Choroid plexus epithelial cell (primary cell): ENCODE measurements around the gene COMP.

Experiments used
- DNase-seq: peaks from one replicate; pipeline ENCODE4 v3.0.0-alpha.2; 2010; ENCODE audit warnings: low read depth
- H3K4me3 ChIP-seq: 2 replicates; pipeline ENCODE4 v1.5.1; 2011; ENCODE audit warnings: low read depth, mild to moderate bottlenecking, control low read depth, low read length, moderate library complexity
- CTCF ChIP-seq: conservative IDR thresholded peaks from 2 replicates; pipeline ENCODE4 v1.5.1; 2011; ENCODE audit warnings: low read depth, mild to moderate bottlenecking, control low read depth, inconsistent platforms, low read length, moderate library complexity

Gene COMP

DNA sequence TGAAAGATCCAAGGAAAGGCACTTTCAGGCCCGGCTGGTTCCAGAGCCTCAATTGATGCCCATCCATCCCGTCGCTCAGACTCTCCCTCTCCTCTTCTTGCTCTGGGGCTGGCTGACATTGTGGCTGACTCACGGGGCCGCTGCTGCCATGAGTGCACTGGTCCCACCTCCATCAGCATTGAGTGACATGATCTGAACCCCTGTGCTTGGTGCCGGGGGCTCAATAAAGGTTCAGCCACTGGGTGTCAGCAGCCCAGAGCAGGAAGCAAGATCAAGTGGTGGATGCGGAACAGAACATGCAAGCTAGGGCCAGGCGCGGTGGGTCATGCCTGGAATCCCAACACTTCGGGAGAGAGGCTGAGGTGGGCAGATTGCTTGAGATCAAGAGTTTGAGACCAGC lies 39.5 kb downstream of the COMP start:
- no peak overlapping the region for H3K4me3 ChIP-seq
- no peak for TF ChIP-seq CTCF
- DNase-seq: no peak

GRCh38 chr19:18750295-18750970 lies 40.7 kb downstream of the COMP start:
- no peak for DNase-seq
- no peak overlapping the region for H3K4me3 ChIP-seq

DNA sequence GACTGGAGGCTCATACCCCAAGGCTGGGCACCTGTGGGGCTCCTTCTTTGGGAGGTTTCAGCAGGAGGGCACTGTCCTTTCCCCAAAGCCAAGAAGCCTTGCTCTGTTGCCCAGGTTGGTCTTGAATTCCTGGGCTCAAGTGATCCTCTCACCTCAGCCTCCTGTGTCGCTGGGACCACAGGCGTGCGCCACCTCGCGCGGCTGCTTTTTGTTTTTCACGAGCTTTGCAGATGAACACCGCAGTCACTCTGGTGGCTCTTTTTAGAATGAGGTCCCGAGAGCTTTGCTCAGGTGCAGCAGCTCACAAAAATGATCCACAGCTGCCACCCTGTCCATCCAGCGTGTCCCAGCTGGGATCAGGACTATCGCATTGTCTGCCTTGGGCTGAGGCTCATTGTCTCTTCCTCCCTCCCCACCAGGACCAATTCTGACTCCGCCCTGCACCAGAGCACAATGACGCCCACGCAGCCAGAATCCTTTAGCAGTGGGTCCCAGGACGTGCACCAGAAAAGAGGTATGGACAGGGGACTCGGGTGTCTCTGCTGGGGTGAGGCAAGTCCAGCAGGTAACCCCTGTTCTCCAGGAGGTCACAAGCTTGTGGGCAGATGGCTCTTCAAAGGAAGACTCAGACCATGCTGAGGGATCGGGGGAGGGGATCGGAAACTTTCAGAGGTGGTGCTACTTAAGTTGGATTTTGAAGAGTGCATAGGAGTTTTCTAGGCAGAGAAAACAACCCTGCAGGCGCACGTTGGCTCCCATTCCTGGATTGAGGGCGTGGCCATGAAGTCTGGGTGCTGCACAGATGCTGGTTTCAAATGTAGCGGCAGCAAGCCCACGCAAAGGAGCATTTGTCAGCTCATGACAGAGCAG lies 41.5 kb downstream of the COMP start:
- no peak for DNase-seq
- no peak for TF ChIP-seq CTCF
- H3K4me3 ChIP-seq: no peak overlapping the region

More at GRCh38 chr19:18750295-18750970, 40.7 kb downstream of the COMP start:
- no peak for TF ChIP-seq CTCF

- no peak for TF ChIP-seq CTCF
- no peak overlapping the region for H3K4me3 ChIP-seq
- no peak for DNase-seq
These were observed 44.4 kb downstream of the COMP start for GRCh38 chr19:18746401-18747325.

GRCh38 chr19:18745931-18746330 lies 45.2 kb downstream of the COMP start:
- H3K4me3 ChIP-seq: no peak overlapping the region
- no peak for DNase-seq
- TF ChIP-seq CTCF: no peak

DNA sequence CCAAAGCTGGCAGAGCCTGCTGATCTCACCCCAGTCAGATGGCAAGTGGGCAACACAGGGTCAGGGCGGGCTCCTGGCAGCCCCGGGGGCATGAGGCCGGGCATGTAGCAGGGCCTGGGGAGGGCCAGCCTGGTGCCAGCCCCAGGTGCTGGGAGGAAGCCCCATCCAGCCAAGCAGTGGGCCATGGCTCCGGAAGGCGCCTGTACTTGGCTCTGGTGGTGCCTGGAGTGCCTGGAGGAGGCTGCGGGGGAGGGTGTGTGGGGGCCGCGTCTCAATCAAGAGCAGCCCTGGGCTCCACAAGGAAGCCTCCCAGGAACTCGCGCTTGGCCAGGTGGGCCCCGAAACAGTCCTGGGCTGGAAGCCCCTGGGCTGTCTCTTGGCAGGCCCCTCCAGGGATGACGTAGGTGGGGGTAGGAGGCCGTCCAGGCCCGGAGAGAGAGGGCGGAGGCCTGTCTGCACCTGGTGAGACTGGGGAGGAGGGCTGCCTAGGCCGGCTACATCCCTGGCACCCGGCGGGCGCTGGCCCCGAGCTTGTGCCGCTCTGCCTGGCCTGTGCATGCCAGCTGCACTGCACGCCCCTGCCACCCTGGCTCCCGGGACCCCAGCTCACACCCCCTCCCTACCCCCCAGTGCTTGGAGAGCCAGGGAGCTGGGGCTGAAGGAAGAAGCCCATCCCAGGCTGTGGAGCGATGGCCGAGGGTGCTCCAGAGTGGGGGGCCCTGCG lies 45.9 kb downstream of the COMP start:
- no peak for DNase-seq
- no peak for TF ChIP-seq CTCF
- no peak overlapping the region for H3K4me3 ChIP-seq
